Neuron (in vitro differentiated cells): ENCODE results near the gene HSPB9.

Experiments used
- H2AFZ ChIP-seq: one replicate; pipeline ENCODE4 v1.6.1; 2013; ENCODE audit warnings: low read depth, mild to moderate bottlenecking, inconsistent platforms, low read length, moderate library complexity
- H3K27me3 ChIP-seq: one replicate; pipeline ENCODE4 v1.6.1; 2013; ENCODE audit warnings: low read length; ENCODE audit not compliant: insufficient read depth
- H3K36me3 ChIP-seq: one replicate; pipeline ENCODE4 v1.6.1; 2013; ENCODE audit warnings: low read length; ENCODE audit not compliant: insufficient read depth
- H3K4me1 ChIP-seq: one replicate; pipeline ENCODE4 v1.6.1; 2013; ENCODE audit warnings: low read length; ENCODE audit not compliant: insufficient read depth
- H3K4me3 ChIP-seq: 2 replicates; pipeline ENCODE4 v1.5.1; 2013; ENCODE audit warnings: mild to moderate bottlenecking, low read length, moderate library complexity
- H3K9me3 ChIP-seq: one replicate; pipeline ENCODE4 v1.6.1; 2013; ENCODE audit warnings: low read length

HSPB9 gene

GRCh38 chr17:42122371-42123303 is at the start of gene HSPB9:
Gene HSPB9, plus strand, starts transcription at chr17:42122804. Its CDS starts 47 bp downstream, at chr17:42122851.
- Histone ChIP-seq H3K9me3 (no peaks in the 10 kb centered on the region), H3K4me1 (peaks cover 14% of the 10 kb centered on the region), H2AFZ (no peak within 1 kb of the TSS), H3K4me3 (no peak within 1 kb of the TSS), H3K27me3 (no peaks in the 10 kb centered on the region), H3K36me3 (peaks cover 14% of the 10 kb centered on the region)

GRCh38 chr17:42075789-42076188 is 46.8 kb upstream of the HSPB9 start:
- H3K9me3 ChIP-seq = no peaks in the 10 kb centered on the region
- peaks cover 59% of the 10 kb centered on the region for H3K27me3 ChIP-seq

GRCh38 chr17:42076797-42077559 is 45.6 kb upstream of the HSPB9 start:
- Histone ChIP-seq H3K27me3 (peaks cover 47% of the 10 kb centered on the region), H2AFZ (no peak overlapping the region), H3K9me3 (no peaks in the 10 kb centered on the region), H3K4me1 (no peaks in the 10 kb centered on the region), H3K4me3 (no peak overlapping the region), H3K36me3 (no peaks in the 10 kb centered on the region)

More at GRCh38 chr17:42075789-42076188, 46.8 kb upstream of the HSPB9 start:
- Histone ChIP-seq H3K4me1 (no peaks in the 10 kb centered on the region), H3K36me3 (no peaks in the 10 kb centered on the region), H3K4me3 (no peak overlapping the region), H2AFZ (no peak overlapping the region)

- H3K4me1 ChIP-seq = no peaks in the 10 kb centered on the region
- no peak overlapping the region for H3K4me3 ChIP-seq
- no peaks in the 10 kb centered on the region for H3K36me3 ChIP-seq
- no peak overlapping the region for H2AFZ ChIP-seq
- peaks cover 39% of the 10 kb centered on the region for H3K27me3 ChIP-seq
- no peaks in the 10 kb centered on the region for H3K9me3 ChIP-seq
These were observed 44.8 kb upstream of the HSPB9 start for GRCh38 chr17:42077755-42078154.

- no peaks in the 10 kb centered on the region for H3K4me1 ChIP-seq
These were observed 44.1 kb upstream of the HSPB9 start for GRCh38 chr17:42078396-42079043.

GRCh38 chr17:42079541-42079940 is 43.1 kb upstream of the HSPB9 start:
- Histone ChIP-seq H3K36me3 (no peaks in the 10 kb centered on the region), H2AFZ (no peak overlapping the region), H3K9me3 (no peaks in the 10 kb centered on the region), H3K27me3 (peaks cover 26% of the 10 kb centered on the region), H3K4me1 (no peaks in the 10 kb centered on the region), H3K4me3 (no peak overlapping the region)

More at GRCh38 chr17:42078396-42079043, 44.1 kb upstream of the HSPB9 start:
- H2AFZ ChIP-seq = no peak overlapping the region
- H3K27me3 ChIP-seq = peaks cover 31% of the 10 kb centered on the region
- no peaks in the 10 kb centered on the region for H3K9me3 ChIP-seq
- H3K4me3 ChIP-seq = no peak overlapping the region
- no peaks in the 10 kb centered on the region for H3K36me3 ChIP-seq

- H3K27me3 ChIP-seq = peaks cover 21% of the 10 kb centered on the region
These were observed 41.0 kb upstream of the HSPB9 start for GRCh38 chr17:42081516-42082129.

GRCh38 chr17:42087042-42087701 is 35.4 kb upstream of the HSPB9 start:
- H3K4me1 ChIP-seq = no peaks in the 10 kb centered on the region

More at GRCh38 chr17:42081516-42082129, 41.0 kb upstream of the HSPB9 start:
- no peaks in the 10 kb centered on the region for H3K36me3 ChIP-seq
- H3K4me1 ChIP-seq = no peaks in the 10 kb centered on the region
- no peak overlapping the region for H2AFZ ChIP-seq
- no peaks in the 10 kb centered on the region for H3K9me3 ChIP-seq
- no peak overlapping the region for H3K4me3 ChIP-seq

GRCh38 chr17:42087736-42088705 is 34.6 kb upstream of the HSPB9 start:
- Histone ChIP-seq H3K9me3 (no peaks in the 10 kb centered on the region), H3K4me3 (no peak overlapping the region), H3K4me1 (no peaks in the 10 kb centered on the region), H3K27me3 (peaks cover 10% of the 10 kb centered on the region), H2AFZ (no peak overlapping the region), H3K36me3 (no peaks in the 10 kb centered on the region)

More at GRCh38 chr17:42087042-42087701, 35.4 kb upstream of the HSPB9 start:
- Histone ChIP-seq H3K27me3 (peaks cover 10% of the 10 kb centered on the region), H3K36me3 (no peaks in the 10 kb centered on the region), H2AFZ (no peak overlapping the region), H3K9me3 (no peaks in the 10 kb centered on the region), H3K4me3 (no peak overlapping the region)

GRCh38 chr17:42088736-42089135 is 33.9 kb upstream of the HSPB9 start:
- H3K27me3 ChIP-seq = peaks cover 10% of the 10 kb centered on the region
- no peak overlapping the region for H2AFZ ChIP-seq
- H3K4me3 ChIP-seq = no peak overlapping the region
- no peaks in the 10 kb centered on the region for H3K9me3 ChIP-seq
- H3K4me1 ChIP-seq = no peaks in the 10 kb centered on the region
- H3K36me3 ChIP-seq = no peaks in the 10 kb centered on the region

GRCh38 chr17:42090964-42091790 is 31.4 kb upstream of the HSPB9 start:
- no peaks in the 10 kb centered on the region for H3K9me3 ChIP-seq
- no peaks in the 10 kb centered on the region for H3K36me3 ChIP-seq
- H3K4me1 ChIP-seq = peaks cover 12% of the 10 kb centered on the region
- peaks cover 17% of the 10 kb centered on the region for H3K27me3 ChIP-seq
- H2AFZ ChIP-seq = no peak overlapping the region
- no peak overlapping the region for H3K4me3 ChIP-seq
